Endothelial cell of umbilical vein (primary cell): ENCODE measurements around the gene DRD1.

ENCODE experiments used
- CTCF ChIP-seq, 2 donors: IDR thresholded peaks; 1 replicate in 1 of 2; 2 replicates in 1 of 2; pipeline ENCODE4 v1.5.1; 2011; ENCODE audit warnings: low read length in 2 of 2, mild to moderate bottlenecking in 2 of 2, moderate library complexity in 2 of 2, control low read depth in 1 of 2, inconsistent platforms in 1 of 2, low read depth in 1 of 2; ENCODE audit not compliant: insufficient read depth in 1 of 2; ENCODE audit errors: extremely low read depth in 1 of 2
- EZH2 ChIP-seq: IDR thresholded peaks from 2 replicates; pipeline ENCODE4 v1.6.1; 2012; ENCODE audit warnings: borderline replicate concordance, low read depth, mild to moderate bottlenecking, moderate library complexity, low read length, inconsistent platforms; ENCODE audit not compliant: severe bottlenecking
- MAX ChIP-seq: IDR thresholded peaks from 2 replicates; pipeline ENCODE4 v1.6.1; 2011; ENCODE audit not compliant: insufficient read depth, insufficient read length
- POLR2A ChIP-seq: IDR thresholded peaks from 2 replicates; pipeline ENCODE4 v1.6.1; 2012; ENCODE audit warnings: low read depth, mild to moderate bottlenecking, control low read depth, low read length

GRCh38 chr5:175418251-175418650, 25.7 kb downstream of the DRD1 start:
- no peak for TF ChIP-seq CTCF (IDR thresholded peaks at IDR 0.05; ENCODE audit: extremely low read depth in 1 of 2, insufficient read depth in 1 of 2, low read depth in 1 of 2, low read length in 2 of 2)
- no peak for TF ChIP-seq POLR2A
- no peak for TF ChIP-seq MAX
- no peak for TF ChIP-seq EZH2
